Nephron progenitor cell (in vitro differentiated cells): ENCODE measurements around the gene TTC24.

Experiments
- DNase-seq: peaks from one replicate; pipeline ENCODE4 v3.0.0; 2021
- H3K27ac Mint-ChIP-seq: 2 replicates; pipeline ENCODE4 v1.8.0; 2021; ENCODE audit warnings: mild to moderate bottlenecking, moderate library complexity, mixed read lengths
- H3K27me3 Mint-ChIP-seq: 2 replicates; pipeline ENCODE4 v1.8.0; 2021; ENCODE audit warnings: mild to moderate bottlenecking, low read depth, mixed read lengths; ENCODE audit not compliant: poor library complexity
- H3K36me3 Mint-ChIP-seq: 2 replicates; pipeline ENCODE4 v1.8.0; 2021; ENCODE audit warnings: low read depth, mixed read lengths
- H3K4me1 Mint-ChIP-seq: 2 replicates; pipeline ENCODE4 v1.8.0; 2021; ENCODE audit warnings: mixed read lengths
- H3K4me3 Mint-ChIP-seq: 2 replicates; pipeline ENCODE4 v1.8.0; 2021; ENCODE audit warnings: mild to moderate bottlenecking, moderate library complexity, mixed read lengths
- H3K9me3 Mint-ChIP-seq: 2 replicates; pipeline ENCODE4 v1.8.0; 2021; ENCODE audit warnings: mild to moderate bottlenecking, moderate library complexity, mixed read lengths
- TF ChIP-seq, protein P1 (sequence below): fragments of 200-600 bp; sonication (generic); IDR thresholded peaks from 2 replicates; pipeline ENCODE4 v1.5.0; 2021; ENCODE audit warnings: antibody characterized with exemption

The TTC24 gene

DNA sequence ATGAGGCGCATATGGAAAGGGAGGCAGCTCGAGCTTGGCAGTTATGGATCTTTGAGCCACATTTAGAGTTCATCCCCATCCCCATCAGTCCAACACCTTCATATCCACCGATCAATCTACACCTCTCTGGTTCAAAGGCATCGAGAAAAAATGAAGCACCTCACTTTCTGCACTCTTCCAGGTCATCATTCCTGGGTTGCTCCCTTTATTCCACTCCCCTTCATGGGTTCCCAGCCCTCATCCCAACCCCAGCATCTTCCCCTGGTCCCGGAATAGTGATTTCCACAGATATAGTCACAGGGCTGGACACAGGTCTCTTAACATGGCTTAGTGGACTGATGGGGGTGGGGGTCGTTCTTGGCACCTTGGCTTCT lies 40.0 kb downstream of the TTC24 start:
- Mint-ChIP-seq H3K4me3 (no peak overlapping the region), H3K27ac (no peak overlapping the region), H3K9me3 (no peaks in the 10 kb centered on the region), H3K4me1 (peaks cover 27% of the 10 kb centered on the region), H3K27me3 (peaks cover 74% of the 10 kb centered on the region), H3K36me3 (no peaks in the 10 kb centered on the region)
- TF ChIP-seq, protein P1, sequence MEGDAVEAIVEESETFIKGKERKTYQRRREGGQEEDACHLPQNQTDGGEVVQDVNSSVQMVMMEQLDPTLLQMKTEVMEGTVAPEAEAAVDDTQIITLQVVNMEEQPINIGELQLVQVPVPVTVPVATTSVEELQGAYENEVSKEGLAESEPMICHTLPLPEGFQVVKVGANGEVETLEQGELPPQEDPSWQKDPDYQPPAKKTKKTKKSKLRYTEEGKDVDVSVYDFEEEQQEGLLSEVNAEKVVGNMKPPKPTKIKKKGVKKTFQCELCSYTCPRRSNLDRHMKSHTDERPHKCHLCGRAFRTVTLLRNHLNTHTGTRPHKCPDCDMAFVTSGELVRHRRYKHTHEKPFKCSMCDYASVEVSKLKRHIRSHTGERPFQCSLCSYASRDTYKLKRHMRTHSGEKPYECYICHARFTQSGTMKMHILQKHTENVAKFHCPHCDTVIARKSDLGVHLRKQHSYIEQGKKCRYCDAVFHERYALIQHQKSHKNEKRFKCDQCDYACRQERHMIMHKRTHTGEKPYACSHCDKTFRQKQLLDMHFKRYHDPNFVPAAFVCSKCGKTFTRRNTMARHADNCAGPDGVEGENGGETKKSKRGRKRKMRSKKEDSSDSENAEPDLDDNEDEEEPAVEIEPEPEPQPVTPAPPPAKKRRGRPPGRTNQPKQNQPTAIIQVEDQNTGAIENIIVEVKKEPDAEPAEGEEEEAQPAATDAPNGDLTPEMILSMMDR, result no peak
- no peak for DNase-seq

DNA sequence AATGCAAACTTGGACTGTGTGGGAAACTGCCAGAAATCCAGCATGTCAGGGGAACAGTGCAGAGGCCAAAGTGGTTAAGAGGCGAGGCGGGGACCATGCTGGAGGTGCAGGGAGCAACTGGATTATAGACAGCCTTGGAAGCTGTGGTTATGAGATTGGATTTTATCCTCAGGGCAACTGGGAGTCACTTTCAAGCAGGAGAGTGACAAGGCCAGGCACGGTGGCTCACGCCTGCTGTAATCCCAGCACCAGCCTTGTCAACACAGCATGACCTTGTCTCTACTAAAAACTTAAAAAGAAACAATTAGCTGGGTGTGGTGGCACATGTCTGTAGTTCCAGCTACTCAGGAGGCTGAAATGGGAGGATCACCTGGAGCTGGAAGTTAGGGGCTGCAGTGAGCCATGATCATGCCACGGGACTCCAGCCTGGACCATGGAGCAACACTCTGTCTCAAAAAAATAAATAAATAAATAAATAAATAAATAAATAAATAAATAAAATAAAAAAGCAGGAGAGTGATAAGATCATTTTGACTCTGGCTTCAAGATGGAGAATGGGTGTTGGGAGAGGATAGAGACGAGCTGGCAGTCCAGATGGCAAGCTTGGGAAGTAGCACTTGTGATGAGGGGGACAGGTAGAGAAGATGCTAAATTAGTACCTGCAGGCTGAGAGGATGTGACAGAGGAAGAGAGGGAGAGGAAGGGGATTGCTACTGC lies 43.2 kb downstream of the TTC24 start:
- TF ChIP-seq, protein P1, result no peak
- Mint-ChIP-seq H3K4me1 (peaks cover 16% of the 10 kb centered on the region), H3K9me3 (no peaks in the 10 kb centered on the region), H3K36me3 (no peaks in the 10 kb centered on the region), H3K4me3 (peak overlapping the region; percentile 47), H3K27ac (no peak overlapping the region), H3K27me3 (peaks cover 100% of the 10 kb centered on the region)
- DNase-seq, result no peak

DNA sequence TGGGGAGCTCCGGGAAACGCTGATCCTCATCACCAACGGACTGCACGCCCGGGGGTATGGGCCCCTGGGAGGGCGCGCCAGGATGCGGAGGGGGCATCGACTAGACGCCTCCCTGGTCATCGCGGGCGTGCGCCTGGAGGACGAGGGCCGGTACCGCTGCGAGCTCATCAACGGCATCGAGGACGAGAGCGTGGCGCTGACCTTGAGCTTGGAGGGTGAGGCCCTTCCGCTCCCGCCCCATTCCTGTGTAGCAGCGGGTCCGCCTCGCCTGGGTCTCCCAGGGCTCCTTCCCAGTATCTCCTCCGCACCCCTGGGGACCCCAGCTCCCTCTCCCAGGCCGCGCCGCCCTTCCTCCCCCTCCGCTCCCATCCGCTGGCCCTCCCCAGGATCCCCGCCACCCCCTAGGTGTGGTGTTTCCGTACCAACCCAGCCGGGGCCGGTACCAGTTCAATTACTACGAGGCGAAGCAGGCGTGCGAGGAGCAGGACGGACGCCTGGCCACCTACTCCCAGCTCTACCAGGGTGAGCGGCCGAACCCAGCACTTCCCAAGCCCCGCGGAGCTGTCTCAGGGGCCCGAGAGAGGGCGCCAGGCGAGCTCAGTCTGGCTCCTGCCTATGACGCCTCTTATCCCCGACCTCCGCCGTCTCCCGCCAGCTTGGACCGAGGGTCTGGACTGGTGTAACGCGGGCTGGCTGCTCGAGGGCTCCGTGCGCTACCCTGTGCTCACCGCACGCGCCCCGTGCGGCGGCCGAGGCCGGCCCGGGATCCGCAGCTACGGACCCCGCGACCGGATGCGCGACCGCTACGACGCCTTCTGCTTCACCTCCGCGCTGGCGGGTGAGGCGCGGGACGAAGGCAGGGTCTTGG lies 44.7 kb downstream of the TTC24 start:
- peak; percentile 76 for DNase-seq
- Mint-ChIP-seq H3K36me3 (no peaks in the 10 kb centered on the region), H3K4me3 (peak overlapping the region; percentile 65), H3K4me1 (peaks cover 11% of the 10 kb centered on the region), H3K9me3 (no peaks in the 10 kb centered on the region), H3K27me3 (peaks cover 100% of the 10 kb centered on the region), H3K27ac (no peak overlapping the region)
- TF ChIP-seq, protein P1, result peak; percentile 21

GRCh38 chr1:156624814-156625435 lies 45.4 kb downstream of the TTC24 start:
- H3K4me1 Mint-ChIP-seq, result peaks cover 8% of the 10 kb centered on the region
- TF ChIP-seq, protein P1, result no peak
- peaks cover 100% of the 10 kb centered on the region for H3K27me3 Mint-ChIP-seq
- peak; percentile 43 for DNase-seq
- no peaks in the 10 kb centered on the region for H3K36me3 Mint-ChIP-seq
- no peak overlapping the region for H3K27ac Mint-ChIP-seq
- H3K4me3 Mint-ChIP-seq, result peak overlapping the region; percentile 58
- H3K9me3 Mint-ChIP-seq, result no peaks in the 10 kb centered on the region

DNA sequence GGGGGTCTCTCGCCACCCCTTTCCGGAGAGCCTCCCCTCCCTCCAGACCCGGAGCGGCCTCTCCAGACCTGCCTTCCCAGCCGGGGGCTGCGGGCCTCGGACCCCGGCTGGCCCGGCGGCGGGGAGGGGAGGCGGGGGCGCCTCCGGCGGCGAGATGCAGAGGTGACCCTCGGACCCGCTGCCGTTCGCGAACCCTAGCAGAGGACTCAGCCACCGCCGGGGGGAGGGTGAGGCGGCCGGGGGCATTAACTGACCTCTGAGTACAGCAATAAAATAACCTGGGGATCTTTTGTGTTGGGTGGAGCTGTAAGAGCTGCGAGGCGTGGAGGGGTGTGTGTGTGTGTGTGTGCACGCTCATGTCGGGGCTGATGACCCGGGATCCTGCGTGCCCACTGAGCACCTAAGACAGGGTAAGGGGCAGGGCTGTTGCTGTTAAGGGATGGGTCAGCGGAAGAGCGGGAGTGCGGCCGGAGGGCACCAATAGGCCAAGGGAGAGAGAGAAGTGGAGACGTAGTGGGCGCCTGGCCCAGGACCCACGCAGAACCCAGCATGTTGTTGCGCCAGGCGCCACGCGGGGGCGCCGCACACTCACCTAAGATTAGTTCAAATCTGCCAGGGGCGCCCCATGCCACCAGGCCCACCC lies 46.0 kb downstream of the TTC24 start:
- Mint-ChIP-seq H3K27me3 (peaks cover 100% of the 10 kb centered on the region), H3K36me3 (no peaks in the 10 kb centered on the region), H3K4me3 (peak overlapping the region; percentile 75), H3K27ac (no peak overlapping the region), H3K9me3 (no peaks in the 10 kb centered on the region), H3K4me1 (peaks cover 8% of the 10 kb centered on the region)
- TF ChIP-seq, protein P1, result peak; percentile 82
- peak; percentile 78 for DNase-seq
